NCI-H2081 (cell line): Measurements from ENCODE around the gene SCN4B.

Experiments
- DNase-seq, 2 experiments: peaks; one replicate each; lab custom pipeline; 2025; lab: John Stamatoyannopoulos, UW

The SCN4B gene

DNA sequence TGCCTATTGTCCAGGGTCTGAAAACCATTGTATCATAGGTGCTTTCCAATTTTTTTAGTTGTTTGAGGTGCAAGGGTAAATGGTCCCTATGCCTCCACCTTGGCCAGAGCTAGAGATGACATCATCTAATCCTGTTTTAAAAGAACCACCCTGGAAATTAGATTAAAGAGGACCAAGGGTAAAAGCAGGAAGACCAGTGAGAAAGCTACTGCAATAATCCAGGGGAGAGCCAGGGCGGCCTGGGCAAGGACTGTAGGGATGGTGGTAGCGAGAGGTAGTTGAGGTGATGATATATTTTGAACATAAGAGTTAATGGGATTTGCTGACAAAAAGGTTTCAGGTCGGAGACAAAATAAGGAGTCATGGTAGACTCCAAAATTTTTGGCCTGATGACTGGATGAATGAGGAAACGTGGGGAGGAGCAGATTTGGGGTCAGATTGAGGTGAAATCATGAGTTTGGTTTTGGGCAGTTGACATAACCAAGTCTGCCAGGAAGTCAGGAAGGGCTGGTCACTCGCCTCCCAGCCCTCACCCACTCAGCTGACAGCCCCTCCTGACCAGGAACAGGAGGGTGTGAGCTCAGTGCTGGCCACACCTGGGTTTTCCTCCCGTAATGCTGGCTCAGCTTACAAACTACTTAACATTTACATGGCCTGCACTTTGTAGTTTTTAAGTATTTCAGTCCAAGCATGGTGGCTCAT lies 23.0 kb downstream of the SCN4B start:
- no peak for DNase-seq

DNA sequence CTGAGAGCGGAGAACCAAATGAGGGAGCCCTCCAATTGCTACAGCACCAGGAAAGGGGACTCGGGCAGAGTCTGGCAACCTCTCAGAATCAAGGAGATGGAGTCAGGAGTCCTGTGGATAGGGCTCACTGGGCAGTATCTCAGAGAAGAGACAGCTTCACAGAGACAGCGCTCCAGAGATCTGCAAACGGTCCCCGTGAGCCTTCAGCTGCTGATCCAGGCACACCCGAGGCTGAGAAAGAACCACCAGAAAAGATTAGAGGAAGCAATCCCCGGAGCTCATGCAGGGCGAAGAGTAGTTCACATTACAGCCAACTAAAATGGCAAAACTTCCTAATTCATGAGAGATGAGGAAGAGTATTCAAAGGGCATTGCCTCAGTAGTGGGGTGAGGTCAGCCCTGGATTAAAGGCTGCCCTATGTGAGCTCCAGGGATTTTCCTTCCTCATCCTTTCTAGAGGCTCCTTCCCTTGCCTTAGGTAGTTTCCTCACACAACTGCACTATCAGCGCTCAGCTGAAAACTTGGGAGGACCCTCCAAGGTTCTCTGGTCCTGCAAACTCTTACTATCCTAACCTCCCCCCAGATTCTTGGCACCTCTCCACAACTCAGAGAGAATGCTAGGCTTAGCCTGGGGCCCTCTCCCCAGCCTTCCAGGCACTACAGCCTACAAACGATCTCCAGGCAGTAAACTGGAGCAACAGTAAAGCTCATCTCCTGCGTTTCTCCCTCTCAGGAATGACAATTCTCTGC lies 23.7 kb downstream of the SCN4B start:
- no peak for DNase-seq

DNA sequence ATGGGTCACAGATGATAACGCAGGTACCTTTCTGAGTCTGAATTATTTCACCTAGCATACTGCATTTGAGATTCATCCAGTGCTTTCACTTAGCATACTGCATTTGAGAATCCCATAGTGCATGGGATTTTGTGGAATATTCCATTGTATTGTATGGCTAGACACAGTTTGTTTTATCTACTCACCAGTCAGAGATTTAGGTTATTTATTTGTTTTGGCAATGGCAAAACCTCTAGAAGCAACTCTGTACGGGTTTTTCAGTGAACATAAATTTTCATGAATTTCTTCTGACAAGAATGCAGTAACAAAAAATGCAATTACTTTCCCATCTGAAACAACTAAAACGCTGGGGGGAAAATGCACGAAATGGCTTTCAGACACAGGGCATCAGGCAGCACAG lies 24.3 kb downstream of the SCN4B start:
- DNase-seq, result no peak

DNA sequence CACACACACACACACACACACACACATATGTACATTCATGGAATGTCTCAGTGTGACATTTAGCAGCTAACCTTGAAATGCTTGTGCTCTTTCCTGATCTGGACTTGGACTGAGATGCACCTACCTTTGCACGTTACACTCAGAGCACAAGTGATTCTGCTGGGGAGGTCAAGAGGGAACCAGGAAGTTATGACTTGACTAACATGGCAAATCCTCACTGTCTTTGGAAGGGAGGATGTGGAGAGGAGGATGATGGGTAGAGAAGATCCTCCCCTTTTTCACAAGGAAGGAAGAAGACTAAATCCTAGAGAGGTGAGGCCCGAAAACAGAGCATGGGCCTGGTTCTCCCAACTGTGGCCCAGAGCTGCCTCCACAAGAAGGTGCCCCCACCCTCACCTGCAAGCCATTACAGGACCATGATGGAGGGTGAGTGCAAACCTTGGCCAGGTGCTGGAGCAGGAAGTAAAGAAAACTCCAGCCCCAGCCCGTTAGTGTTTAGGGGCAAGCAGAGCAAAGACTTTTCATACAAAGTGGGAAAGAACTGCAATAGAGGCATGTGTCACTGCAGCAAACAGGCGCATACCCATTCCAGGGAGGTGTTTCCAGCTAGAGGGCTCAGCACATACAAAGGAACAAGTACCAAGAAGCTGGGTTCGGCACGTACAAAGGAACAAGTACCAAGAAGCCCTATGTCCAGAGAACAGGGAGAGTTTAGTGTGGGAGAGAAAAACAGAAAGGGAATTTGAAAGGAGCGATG lies 26.4 kb downstream of the SCN4B start:
- no peak for DNase-seq

DNA sequence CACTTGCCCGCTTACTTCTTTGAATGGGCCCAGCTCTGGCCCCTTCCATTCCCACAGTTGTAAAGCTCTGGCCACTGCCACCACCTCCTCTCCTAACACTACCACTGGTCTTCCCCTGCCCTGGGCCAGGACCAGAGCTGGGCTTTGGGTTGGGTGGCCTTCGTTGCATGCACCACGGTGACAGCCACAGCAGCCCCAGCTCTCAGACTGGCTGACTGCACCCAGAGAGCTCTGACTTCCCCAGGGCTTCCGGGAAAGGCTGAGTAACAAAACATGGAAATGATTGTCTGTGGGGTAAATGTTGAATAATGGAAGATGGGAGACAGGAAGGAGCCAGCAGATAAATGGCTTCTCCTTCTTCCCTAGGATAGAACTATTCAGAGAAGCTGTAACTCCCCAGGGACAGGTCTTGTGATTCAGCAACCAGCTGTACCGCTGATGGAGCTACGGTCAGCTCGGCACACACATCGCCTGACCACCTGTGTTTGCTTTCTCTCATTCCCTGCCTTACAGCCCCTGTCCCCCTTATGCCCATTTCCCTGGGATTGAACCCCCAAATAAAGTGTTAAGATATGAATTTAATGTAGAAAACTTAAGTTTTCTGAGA lies 27.6 kb downstream of the SCN4B start:
- DNase-seq, result no peak

DNA sequence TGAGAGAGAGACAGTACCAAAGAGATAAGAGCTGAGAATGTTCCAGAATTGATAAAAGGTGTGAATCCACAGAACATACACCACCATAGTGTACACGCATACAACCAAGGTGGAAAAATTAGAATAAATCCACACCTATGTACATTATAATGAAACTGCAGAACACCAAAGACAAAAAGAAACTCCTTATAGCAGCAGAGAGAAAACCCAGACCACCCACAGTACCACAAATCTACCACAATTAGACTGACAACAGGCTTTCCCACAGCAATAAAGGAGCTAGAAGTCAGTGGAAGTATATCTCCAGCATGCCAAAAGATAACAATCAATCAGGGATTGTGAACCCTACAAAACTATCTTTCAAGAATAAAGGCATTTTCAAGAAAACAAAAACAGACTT lies 31.8 kb downstream of the SCN4B start:
- no peak for DNase-seq

- no peak for DNase-seq
Measured at GRCh38 chr11:118117790-118118601, 34.6 kb downstream of the SCN4B start.

DNA sequence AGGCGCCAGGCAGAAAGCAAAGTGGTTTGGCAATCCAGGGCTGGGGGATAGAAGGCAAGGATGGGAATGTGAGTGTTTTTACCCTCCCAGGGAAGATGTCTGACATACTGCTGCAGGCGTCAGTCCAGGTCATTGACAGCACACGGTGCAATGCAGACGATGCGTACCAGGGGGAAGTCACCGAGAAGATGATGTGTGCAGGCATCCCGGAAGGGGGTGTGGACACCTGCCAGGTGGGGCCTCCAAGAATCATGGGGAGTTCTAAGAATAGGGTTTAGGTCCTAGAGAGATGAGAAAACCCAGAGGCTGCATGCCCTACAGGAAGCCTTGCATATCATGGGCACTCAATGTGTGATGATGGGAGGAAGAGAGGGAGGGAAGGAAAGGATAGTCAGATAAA lies 37.6 kb downstream of the SCN4B start:
- DNase-seq, result no peak

- DNase-seq, result no peak
Measured at GRCh38 chr11:118114266-118114665, 38.4 kb downstream of the SCN4B start.

DNA sequence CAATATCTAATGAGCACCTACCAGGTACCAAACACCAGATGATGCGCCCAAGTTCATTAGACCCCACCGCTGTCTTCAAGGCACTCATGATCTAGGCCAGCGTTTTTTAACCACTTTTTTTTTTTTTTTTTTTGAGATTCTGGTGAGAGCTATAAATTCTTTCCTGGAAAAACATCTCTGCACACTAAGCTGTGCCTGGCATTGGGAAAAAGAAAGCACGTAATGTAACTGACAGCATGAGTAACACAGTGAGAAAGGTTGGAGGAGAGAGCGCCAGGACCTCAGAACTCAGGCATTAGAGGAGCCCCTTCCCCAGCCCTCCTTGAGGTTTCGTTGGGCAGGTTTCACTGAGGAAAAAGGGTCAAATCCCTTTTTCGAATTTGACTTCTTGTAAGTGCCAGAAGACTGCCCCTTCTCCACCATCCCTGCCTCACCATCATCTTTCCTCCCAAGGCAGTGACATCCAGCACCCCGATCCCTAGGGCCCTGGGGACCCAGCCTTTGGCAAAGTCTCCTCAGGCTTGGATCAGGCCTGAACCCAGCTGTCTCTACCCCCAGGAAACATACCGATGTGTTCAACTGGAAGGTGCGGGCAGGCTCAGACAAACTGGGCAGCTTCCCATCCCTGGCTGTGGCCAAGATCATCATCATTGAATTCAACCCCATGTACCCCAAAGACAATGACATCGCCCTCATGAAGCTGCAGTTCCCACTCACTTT lies 39.8 kb downstream of the SCN4B start:
- no peak for DNase-seq

- DNase-seq, result no peak
Measured at GRCh38 chr11:118111744-118112035, 40.9 kb downstream of the SCN4B start.

- DNase-seq, result no peak
Measured at GRCh38 chr11:118111019-118111743, 41.4 kb downstream of the SCN4B start.

DNA sequence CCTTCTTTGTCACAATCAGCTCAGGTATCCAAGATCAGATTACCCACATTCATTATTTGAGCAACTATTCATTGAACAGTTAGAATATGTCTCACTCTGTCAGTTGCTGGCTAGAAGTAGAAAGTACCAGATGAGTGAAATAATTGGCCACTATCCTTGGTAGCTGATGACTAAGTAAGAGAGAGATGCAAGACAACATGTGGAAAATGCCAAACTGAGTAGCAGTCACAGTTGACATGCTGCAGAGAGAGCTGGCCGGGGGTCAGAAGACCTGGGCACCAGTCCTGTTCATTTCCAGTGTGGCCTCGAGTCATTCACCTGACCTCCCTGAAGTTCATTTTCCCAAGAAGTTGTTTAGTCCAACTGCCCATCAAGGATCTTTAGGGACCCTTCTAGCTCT lies 43.4 kb downstream of the SCN4B start:
- DNase-seq, result no peak

DNA sequence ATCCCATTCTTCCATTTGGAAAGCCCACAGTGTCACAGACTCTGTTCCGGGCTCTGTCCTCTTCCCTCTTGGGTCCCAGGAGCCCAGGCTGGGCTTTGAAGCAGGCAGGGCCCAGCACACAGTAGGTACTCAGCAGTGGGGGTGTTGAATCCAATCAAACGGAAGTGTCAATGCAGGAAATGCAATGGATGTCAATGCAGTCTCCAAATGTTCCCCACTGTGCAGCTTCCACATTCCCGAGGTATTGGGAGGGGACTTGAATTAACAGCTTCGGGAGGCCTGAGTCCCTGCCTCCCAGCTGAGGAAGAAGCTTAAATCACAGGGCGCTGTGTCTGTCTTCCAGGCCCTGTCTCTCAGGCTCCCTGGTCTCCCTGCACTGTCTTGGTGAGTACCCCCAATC lies 44.1 kb downstream of the SCN4B start:
- no peak for DNase-seq

DNA sequence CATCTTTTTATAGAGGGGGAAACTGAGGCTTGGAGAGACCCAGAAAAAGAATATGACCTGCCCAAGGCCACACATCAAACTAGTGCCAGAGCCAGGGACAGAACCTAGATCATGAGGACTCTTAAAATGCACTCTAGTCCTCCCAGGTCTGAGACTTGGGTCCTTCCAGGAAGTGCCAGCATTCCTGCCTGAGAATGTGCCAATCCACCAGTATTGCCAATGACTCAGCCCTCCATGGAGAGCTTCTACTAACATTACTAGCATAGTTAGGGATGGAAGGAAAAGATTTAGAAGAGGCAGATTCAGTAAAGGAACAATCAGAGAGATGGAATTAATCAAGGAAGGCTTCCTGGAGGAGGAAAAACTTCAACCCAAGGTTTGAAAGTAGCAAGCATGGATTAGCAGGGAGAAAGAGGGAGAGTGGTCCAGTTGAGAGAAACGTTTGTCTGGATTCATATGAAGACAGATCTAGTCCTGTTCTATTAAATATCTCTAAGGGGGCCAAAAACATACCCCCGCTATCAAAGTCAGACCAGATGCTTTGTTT lies 45.8 kb downstream of the SCN4B start:
- DNase-seq, result no peak

GRCh38 chr11:118105657-118106305 lies 46.8 kb downstream of the SCN4B start:
- no peak for DNase-seq

DNA sequence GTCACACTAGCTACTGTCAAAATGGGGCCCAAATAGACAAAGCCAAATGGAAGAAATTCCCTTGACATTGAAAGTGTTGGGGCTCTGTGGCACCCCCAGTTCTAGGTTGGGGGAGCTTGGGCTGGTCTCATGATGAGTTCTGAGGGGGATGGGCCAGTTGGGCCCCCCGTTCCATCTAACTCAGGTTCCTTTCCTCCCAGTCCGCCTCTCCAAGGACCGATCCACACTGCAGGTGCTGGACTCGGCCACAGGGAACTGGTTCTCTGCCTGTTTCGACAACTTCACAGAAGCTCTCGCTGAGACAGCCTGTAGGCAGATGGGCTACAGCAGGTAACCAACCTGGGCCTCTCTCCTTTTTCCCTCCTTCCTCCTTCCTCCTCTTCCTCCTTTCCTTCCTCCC lies 48.1 kb downstream of the SCN4B start:
- no peak for DNase-seq

- no peak for DNase-seq
Measured at GRCh38 chr11:118102721-118103261, 49.8 kb downstream of the SCN4B start.

GRCh38 chr11:118100691-118101232 lies 51.9 kb downstream of the SCN4B start:
- DNase-seq, result no peak
